ACC112 (cell line): ENCODE data around the gene ATP8B4.

Source experiments
- H2AFZ ChIP-seq: fragments of 200-600 bp; sonication (generic); one replicate; pipeline ENCODE4 v1.6.0; 2017; ENCODE audit warnings: antibody characterized with exemption, low read length; ENCODE audit not compliant: unreplicated experiment
- H3K27ac ChIP-seq: fragments of 200-600 bp; sonication (generic); 2 replicates; pipeline ENCODE4 v1.5.1; 2014; ENCODE audit warnings: low read depth, mild to moderate bottlenecking, antibody characterized with exemption, low read length, moderate library complexity
- H3K27me3 ChIP-seq: fragments of 200-600 bp; sonication (generic); 2 replicates; pipeline ENCODE4 v1.6.1; 2014; ENCODE audit warnings: mild to moderate bottlenecking, antibody characterized with exemption, low read length, moderate library complexity, mixed read lengths; ENCODE audit not compliant: insufficient read depth
- H3K36me3 ChIP-seq: fragments of 200-600 bp; sonication (generic); 2 replicates; pipeline ENCODE4 v1.6.1; 2016; ENCODE audit warnings: mild to moderate bottlenecking, antibody characterized with exemption, low read length, moderate library complexity, mixed read lengths; ENCODE audit not compliant: insufficient read depth
- H3K4me1 ChIP-seq: fragments of 200-600 bp; sonication (generic); one replicate; pipeline ENCODE4 v1.6.1; 2016; ENCODE audit warnings: low read length, mixed read lengths; ENCODE audit not compliant: insufficient read depth, unreplicated experiment, control insufficient read depth
- H3K4me3 ChIP-seq: fragments of 200-600 bp; sonication (generic); 2 replicates; pipeline ENCODE4 v1.5.1; 2014; ENCODE audit warnings: mild to moderate bottlenecking, low read depth, low read length
- H3K79me2 ChIP-seq: fragments of 200-600 bp; sonication (generic); one replicate; pipeline ENCODE4 v1.6.0; 2016; ENCODE audit warnings: low read length; ENCODE audit not compliant: control insufficient read depth, unreplicated experiment, insufficient read depth

ATP8B4 gene

DNA sequence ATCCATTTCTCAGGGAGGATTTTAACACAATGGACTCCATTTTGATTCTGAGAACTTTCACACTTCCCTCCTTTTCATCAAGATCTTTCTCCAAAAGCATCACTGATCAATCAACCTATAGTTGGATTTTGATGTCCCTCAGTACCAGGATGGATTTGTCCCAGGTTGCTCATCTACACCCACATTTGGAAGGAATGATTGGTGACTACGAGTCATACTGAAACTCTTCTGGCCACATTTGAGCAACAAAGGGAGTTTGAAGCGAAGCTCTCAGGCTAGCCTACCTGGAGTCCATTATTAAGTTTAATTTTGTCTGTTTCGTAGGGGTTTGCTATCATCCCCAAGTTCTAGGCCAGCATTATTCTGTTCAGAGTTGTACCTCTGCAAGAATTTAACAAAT is 31.3 kb upstream of the ATP8B4 start:
- no peak overlapping the region for H2AFZ ChIP-seq

DNA sequence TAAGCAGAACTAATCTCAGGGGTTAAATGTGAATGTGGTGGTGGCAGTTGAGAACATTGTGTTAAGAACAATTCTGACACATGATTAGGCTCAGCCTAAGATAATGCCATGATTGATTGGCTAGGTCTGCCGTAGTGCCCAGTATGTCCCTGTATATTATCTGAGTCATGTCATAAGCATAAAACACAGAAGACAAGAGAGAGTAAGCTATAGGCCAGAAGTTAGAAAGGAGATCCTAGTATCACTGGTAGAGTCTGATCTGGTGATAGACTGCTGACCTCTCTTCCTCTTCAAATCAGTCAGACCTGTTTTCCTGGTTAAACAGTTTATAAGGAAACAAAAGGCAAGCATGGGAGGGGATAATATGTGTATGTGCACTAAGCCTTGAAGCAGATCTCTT is 30.1 kb upstream of the ATP8B4 start:
- Histone ChIP-seq H3K4me3 (no peak overlapping the region), H3K79me2 (no peaks in the 10 kb centered on the region), H3K36me3 (no peaks in the 10 kb centered on the region), H3K27ac (no peak overlapping the region), H3K27me3 (no peaks in the 10 kb centered on the region), H2AFZ (peak overlapping the region; percentile 15), H3K4me1 (peaks cover 17% of the 10 kb centered on the region)

More for the DNA sequence above, 31.3 kb upstream of the ATP8B4 start:
- Histone ChIP-seq H3K27me3 (no peaks in the 10 kb centered on the region), H3K27ac (no peak overlapping the region), H3K36me3 (no peaks in the 10 kb centered on the region), H3K4me1 (peaks cover 9% of the 10 kb centered on the region), H3K79me2 (no peaks in the 10 kb centered on the region), H3K4me3 (no peak overlapping the region)

DNA sequence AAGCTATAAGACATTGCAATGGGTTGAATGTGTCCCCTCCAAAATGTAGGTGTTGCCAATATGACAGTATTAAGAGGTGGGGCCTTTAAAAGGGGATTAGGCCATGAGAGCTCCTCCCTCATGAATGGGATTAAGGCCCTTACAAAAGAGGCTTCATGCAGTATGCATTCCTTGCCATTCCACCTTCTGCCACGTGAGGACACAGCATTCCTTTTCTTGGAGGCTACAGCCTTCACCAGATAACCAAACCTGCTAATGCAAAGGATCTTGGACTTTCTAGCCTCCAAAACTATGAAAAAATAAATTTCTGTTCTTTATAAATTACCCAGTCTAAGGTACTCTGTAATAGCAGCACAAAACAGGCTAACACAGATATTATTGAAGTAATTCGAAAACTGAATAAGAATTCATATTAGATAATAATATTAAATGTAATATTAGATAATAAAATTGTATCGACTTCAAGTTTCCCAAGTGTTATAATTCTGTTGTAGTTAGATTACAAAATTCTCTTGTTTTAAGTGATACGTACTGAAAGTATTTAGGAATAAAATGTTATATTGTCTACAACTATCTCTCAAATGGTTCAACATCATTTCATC is 29.4 kb upstream of the ATP8B4 start:
- Histone ChIP-seq H3K27ac (no peak overlapping the region), H2AFZ (no peak overlapping the region), H3K79me2 (no peaks in the 10 kb centered on the region), H3K4me1 (peaks cover 17% of the 10 kb centered on the region), H3K4me3 (no peak overlapping the region), H3K27me3 (no peaks in the 10 kb centered on the region), H3K36me3 (no peaks in the 10 kb centered on the region)

DNA sequence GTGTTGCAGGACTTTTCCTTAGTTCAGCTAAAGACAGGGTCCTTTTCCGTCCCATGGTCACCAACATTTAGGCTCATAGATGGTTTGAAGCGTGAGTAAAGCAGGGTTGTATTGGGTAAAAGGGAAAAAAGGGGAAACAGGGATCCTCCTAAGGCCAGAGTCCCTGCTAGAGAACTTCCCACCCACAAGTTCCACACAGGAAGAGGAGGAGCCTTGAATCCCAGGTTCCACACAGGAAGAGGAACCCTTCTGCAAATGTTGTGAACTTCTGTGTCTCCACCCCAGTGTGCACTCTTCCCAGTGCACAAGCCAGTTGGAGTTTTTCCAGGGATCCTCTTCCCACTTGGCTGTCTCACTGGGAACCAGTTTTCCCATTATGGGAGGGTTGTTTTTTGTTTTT is 27.6 kb upstream of the ATP8B4 start:
- Histone ChIP-seq H3K27ac (no peak overlapping the region), H3K36me3 (no peaks in the 10 kb centered on the region), H3K4me1 (peaks cover 17% of the 10 kb centered on the region), H3K79me2 (no peaks in the 10 kb centered on the region), H3K4me3 (no peak overlapping the region), H3K27me3 (no peaks in the 10 kb centered on the region), H2AFZ (peak overlapping the region; percentile 28)

DNA sequence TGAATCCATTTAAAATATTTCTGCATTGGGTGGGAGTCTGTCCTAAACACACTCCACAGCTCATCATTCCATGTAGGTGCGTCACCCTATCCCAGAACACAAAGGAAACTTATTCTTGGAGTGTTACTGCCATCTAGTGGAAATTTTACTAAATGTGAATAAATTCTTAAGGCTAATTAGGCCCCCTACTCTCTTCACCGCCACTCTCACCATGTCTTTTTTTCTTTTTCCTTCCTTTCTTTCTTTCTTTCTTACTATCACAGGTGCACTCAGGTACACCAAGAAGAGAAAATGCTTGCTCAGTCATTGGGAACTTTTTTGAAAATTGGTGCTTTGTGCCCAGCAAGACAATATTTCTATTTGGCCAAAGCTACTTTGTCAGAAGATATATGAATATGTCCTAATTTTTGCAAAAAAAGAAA is 26.4 kb upstream of the ATP8B4 start:
- Histone ChIP-seq H2AFZ (peak overlapping the region; percentile 16), H3K79me2 (no peaks in the 10 kb centered on the region), H3K4me3 (no peak overlapping the region), H3K27me3 (no peaks in the 10 kb centered on the region), H3K27ac (peak overlapping the region; percentile 29; the same call in 1 of the 2 replicates), H3K36me3 (no peaks in the 10 kb centered on the region), H3K4me1 (peaks cover 17% of the 10 kb centered on the region)

DNA sequence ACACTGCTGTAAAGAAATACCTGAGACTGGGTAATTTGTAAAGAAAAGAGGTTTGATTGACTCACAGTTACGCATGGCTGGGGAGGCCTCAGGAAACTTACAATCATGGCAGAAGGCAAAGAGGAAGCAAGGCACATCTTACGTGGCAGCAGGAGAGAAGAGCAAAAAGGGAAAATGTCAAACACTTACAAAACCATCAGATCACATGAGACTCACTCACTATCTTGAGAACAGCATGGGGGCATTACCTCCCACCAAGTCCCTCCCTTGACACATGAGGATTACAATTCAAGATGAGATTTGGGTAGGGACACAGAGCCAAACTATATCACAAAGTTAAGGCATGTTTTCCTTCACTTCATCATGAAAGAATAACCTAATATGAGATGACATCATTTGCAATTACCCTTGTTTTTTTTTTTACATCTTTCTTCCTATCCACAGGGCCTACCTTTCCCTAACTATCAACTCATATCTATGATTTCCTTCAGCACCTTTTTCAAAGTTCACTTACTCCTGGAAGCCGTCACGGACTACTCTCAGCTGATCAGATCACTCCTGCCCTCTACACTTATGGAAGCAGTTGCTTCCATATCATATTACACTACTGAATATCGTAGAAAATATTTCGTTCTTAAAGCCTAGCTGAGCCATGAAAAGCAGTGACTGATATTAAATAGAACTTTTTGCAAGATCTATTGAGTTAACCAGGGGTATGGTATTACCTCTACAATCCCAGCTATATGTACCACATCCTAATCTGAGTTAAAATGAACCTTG is 25.5 kb upstream of the ATP8B4 start:
- Histone ChIP-seq H3K27ac (peak overlapping the region; percentile 29; the same call in 1 of the 2 replicates), H3K4me3 (no peak overlapping the region), H3K4me1 (peaks cover 17% of the 10 kb centered on the region), H2AFZ (peak overlapping the region; percentile 47), H3K79me2 (no peaks in the 10 kb centered on the region), H3K27me3 (no peaks in the 10 kb centered on the region), H3K36me3 (no peaks in the 10 kb centered on the region)

DNA sequence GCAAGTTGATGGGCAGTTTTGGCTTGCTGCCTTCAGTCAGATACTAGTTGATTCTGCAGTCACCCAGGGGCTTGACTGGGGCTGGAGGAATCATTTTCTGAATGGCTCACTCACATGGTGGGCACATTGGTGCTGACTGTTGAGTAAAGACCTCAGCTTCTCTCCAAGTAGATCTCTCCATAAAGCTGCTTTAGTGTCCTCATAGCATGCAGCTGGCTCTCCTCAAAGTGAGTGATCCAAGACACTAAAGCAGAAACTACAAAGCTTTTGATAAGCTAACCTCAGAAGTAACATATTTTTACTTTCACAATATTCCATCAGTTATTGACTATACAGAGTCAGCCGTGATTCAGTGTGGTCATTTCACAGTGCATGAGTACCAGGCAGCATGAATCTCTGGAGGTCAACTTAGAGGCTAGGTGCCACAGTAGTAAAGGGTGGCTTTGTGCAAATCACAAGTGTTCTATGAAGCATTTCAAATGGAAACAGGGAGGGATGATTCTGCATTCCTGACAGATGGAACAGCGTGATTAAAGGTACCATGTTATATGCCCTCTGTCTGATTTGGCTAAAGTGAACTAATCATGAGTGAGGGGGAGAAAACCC is 24.3 kb upstream of the ATP8B4 start:
- Histone ChIP-seq H3K27me3 (no peaks in the 10 kb centered on the region), H2AFZ (no peak overlapping the region), H3K79me2 (no peaks in the 10 kb centered on the region), H3K27ac (no peak overlapping the region), H3K4me3 (no peak overlapping the region), H3K36me3 (no peaks in the 10 kb centered on the region), H3K4me1 (peaks cover 18% of the 10 kb centered on the region)

DNA sequence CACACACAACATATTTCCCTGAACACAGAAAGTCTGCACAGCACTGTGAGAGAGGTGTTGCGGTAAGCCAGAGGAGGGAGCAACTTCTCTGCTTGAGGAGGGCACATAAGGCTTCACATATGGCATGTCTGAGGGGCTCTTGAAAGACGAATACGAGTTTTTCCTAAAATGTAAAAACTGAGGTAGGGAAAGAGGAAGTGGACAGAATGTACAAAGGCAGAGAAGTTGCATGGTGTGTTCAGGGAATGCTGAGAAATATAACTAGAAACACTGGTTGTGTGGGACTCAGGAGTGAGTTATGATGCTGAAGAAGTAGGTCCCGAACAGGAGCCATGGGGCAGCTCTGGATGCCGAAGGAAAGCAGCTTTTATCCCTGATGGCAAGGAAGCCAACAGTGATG is 22.8 kb upstream of the ATP8B4 start:
- Histone ChIP-seq H3K36me3 (no peaks in the 10 kb centered on the region), H3K4me3 (no peak overlapping the region), H3K4me1 (peaks cover 30% of the 10 kb centered on the region), H3K27me3 (no peaks in the 10 kb centered on the region), H3K27ac (no peak overlapping the region), H2AFZ (no peak overlapping the region), H3K79me2 (no peaks in the 10 kb centered on the region)

DNA sequence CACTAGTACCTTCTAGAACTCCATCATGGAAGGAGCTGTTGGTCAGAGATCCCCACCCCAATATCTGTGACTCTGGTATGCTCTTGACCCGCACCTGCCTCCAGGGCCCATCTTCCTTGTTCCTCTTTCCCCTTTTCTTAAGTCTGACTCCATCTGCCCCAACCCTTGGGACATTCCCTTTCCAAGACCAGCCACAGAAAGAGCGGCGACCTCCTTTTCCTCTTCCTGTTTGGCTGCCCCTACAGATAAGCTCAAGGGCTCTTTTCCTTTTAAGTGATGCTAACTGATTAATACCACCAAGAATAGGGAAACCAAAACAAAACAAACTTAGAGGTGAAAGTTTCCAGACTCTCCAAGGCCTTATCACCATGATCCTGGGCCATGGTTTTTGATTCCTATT is 21.9 kb upstream of the ATP8B4 start:
- Histone ChIP-seq H3K36me3 (no peaks in the 10 kb centered on the region), H3K4me3 (no peak overlapping the region), H3K4me1 (peaks cover 33% of the 10 kb centered on the region), H3K79me2 (no peaks in the 10 kb centered on the region), H3K27ac (no peak overlapping the region), H3K27me3 (no peaks in the 10 kb centered on the region), H2AFZ (no peak overlapping the region)

DNA sequence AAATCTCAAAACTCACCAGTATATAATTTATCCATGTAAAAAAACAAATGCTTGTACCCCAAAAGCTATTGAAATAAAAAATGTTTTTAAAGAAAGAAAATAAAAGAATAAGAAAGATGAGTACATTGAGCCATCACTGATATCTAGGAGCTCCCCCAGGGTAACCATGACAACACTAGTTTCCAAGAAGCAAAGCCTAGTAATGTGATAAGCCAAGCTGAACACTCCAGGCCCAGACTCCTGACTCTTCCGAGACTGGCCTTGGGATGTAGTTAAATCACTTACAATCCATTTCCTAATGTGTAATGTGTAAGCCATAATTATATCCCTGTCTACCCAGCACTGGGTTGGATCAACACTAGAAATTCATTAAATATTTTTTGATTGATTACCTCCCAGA is 21.1 kb upstream of the ATP8B4 start:
- Histone ChIP-seq H3K27ac (no peak overlapping the region), H2AFZ (no peak overlapping the region), H3K27me3 (no peaks in the 10 kb centered on the region), H3K36me3 (no peaks in the 10 kb centered on the region), H3K4me1 (peaks cover 37% of the 10 kb centered on the region), H3K4me3 (no peak overlapping the region), H3K79me2 (no peaks in the 10 kb centered on the region)

DNA sequence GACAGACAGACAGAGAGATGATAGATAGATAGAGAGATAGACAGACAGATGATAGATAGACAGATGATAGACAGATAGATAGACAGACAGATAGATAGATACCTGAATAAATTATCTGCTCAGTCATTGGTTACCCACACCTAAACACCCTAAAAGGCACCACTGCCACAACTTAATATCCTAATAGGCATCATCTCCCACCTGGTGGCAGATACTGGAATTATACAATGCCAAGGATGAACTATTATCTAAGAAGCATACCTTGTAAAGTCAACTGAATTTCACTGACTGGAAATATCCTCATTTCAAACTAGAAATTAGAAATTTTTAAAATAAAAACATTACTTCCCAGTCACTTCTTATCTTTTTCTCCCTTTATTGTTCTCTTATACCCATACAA is 19.4 kb upstream of the ATP8B4 start:
- Histone ChIP-seq H2AFZ (no peak overlapping the region), H3K79me2 (no peaks in the 10 kb centered on the region), H3K27me3 (no peaks in the 10 kb centered on the region), H3K27ac (peak overlapping the region; percentile 97), H3K4me3 (no peak overlapping the region), H3K36me3 (no peaks in the 10 kb centered on the region), H3K4me1 (peaks cover 41% of the 10 kb centered on the region)
